K562 (cell line): ENCODE results near the gene CCDC78. TPM values are rescaled to one million over a fixed set of nuclear protein-coding genes. Genes with fewer than 3 reads are reported as not detected.

ENCODE experiments used
- ATAC-seq: fragments of 200-7000 bp; cut with Tn5 transposase; 3 replicates; pipeline ENCODE4 v1.9.1; 2020; ENCODE audit warnings: moderate library complexity
- BruUV-seq: library from RNA; stranded (reverse); fragments of 400-500 nt; replicated peaks from 2 replicates; lab custom pipeline; 2021; lab: Mats Ljungman, UMichigan
- CTCF ChIA-PET: fragments of 300-600 bp; formaldehyde crosslinking; extraction: SDS; loops from one replicate; lab custom pipeline; 2021; ENCODE audit warnings: low intra/inter-chr PET ratio; lab: Yijun Ruan, JAX
- POLR2A ChIA-PET: fragments of 300-600, 350-650 bp; sonication (Branson Sonifier 250); formaldehyde crosslinking; extraction: SDS; loops from one replicate; lab custom pipeline; 2021; ENCODE audit warnings: antibody characterized with exemption, inconsistent platforms; lab: Yijun Ruan, JAX
- DNase-seq, 4 experiments: peaks; one replicate each; pipeline versions ENCODE4 v3.0.0 to v3.0.0-alpha.2; 2011 to 2018; ENCODE audit warnings: low spot score in 3 of 4, mixed read lengths in 3 of 4; ENCODE audit errors: extremely low read depth in 1 of 4
- FAIRE-seq: peaks from 2 replicates; lab custom pipeline; 2011; peaks lifted over from hg19 to GRCh38; lab: Jason Lieb, UNC
- H2AFZ ChIP-seq: 2 replicates; pipeline ENCODE4 v1.6.0; 2011; ENCODE audit warnings: low read depth, low read length, control low read depth, inconsistent platforms
- H3K27ac ChIP-seq: fragments of 200-600 bp; 3 replicates; pipeline ENCODE4 v1.8.0; 2011; ENCODE audit warnings: low read depth, mild to moderate bottlenecking, control low read depth, inconsistent platforms, low read length, moderate library complexity, mixed read lengths; ENCODE audit errors: extremely low read depth
- H3K27me3 ChIP-seq, 2 experiments: fragments of 300-600 bp in 1 of 2; 2 replicates in 1 of 2; 3 replicates in 1 of 2; pipeline versions ENCODE4 v1.6.0 to v1.8.0; 2011; ENCODE audit warnings: inconsistent platforms in 2 of 2, low read length in 2 of 2, mild to moderate bottlenecking in 1 of 2, mixed read lengths in 1 of 2, moderate library complexity in 1 of 2; ENCODE audit not compliant: control insufficient read depth in 2 of 2, insufficient read depth in 2 of 2
- H3K36me3 ChIP-seq: fragments of 300-600 bp; 3 replicates; pipeline ENCODE4 v1.8.0; 2011; ENCODE audit warnings: mild to moderate bottlenecking, low read length, inconsistent platforms; ENCODE audit not compliant: control insufficient read depth, insufficient read depth
- H3K4me1 ChIP-seq, 2 experiments: fragments of 200-600 bp in 1 of 2; replicated peaks in 1 of 2; 2 replicates in 1 of 2; 3 replicates in 1 of 2; pipeline versions ENCODE4 v1.5.1 to v1.8.0; 2011; ENCODE audit warnings: inconsistent platforms in 2 of 2, low read length in 2 of 2, mild to moderate bottlenecking in 1 of 2, mixed read lengths in 1 of 2, moderate library complexity in 1 of 2; ENCODE audit not compliant: control insufficient read depth in 2 of 2, insufficient read depth in 2 of 2
- H3K4me2 ChIP-seq: 2 replicates; pipeline ENCODE4 v1.6.1; 2011; ENCODE audit warnings: low read length, control low read depth, inconsistent platforms, mixed read lengths; ENCODE audit not compliant: insufficient read depth
- H3K4me3 ChIP-seq: fragments of 200-600 bp; sonication (generic), shearing (Covaris generic); 2 replicates; pipeline ENCODE4 v1.5.1; 2016; ENCODE audit warnings: control low read depth, inconsistent platforms
- H3K79me2 ChIP-seq: fragments of 200-600 bp; 3 replicates; pipeline ENCODE4 v1.8.0; 2011; ENCODE audit warnings: low read length, inconsistent platforms; ENCODE audit not compliant: control insufficient read depth, insufficient read depth
- H3K9ac ChIP-seq, 2 experiments: 2 replicates each; pipeline versions ENCODE4 v1.6.0 to v1.6.1; 2011; ENCODE audit warnings: low read depth in 2 of 2, low read length in 2 of 2, control low read depth in 1 of 2, inconsistent platforms in 1 of 2, mild to moderate bottlenecking in 1 of 2, mixed read lengths in 1 of 2; ENCODE audit not compliant: insufficient read depth in 1 of 2
- H3K9me1 ChIP-seq: one replicate; pipeline ENCODE4 v1.6.0; 2011; ENCODE audit warnings: inconsistent platforms, mild to moderate bottlenecking, low read length, moderate library complexity; ENCODE audit not compliant: control insufficient read depth, insufficient read depth
- H3K9me3 ChIP-seq: replicated peaks from 2 replicates; pipeline ENCODE4 v1.5.1; 2011; ENCODE audit warnings: low read depth, low read length, inconsistent platforms; ENCODE audit not compliant: control insufficient read depth, insufficient read depth
- H4K20me1 ChIP-seq: replicated peaks from 2 replicates; pipeline ENCODE4 v1.6.1; 2011; ENCODE audit warnings: low read length, inconsistent platforms, mixed read lengths; ENCODE audit not compliant: control insufficient read depth, insufficient read depth
- CLOCK ChIP-seq: fragments of 250-450 bp; sonication (Bioruptor Pico); IDR thresholded peaks from 2 replicates; pipeline ENCODE4 v1.4.0; 2020; ENCODE audit warnings: mild to moderate bottlenecking, moderate library complexity, borderline replicate concordance
- MAX ChIP-seq: sonication (generic); formaldehyde crosslinking; IDR thresholded peaks from 2 replicates; pipeline ENCODE4 v1.9.0; 2022; ENCODE audit warnings: mild to moderate bottlenecking, missing genetic modification reagents
- NFE2L1 ChIP-seq: fragments of 450-650 bp; IDR thresholded peaks from 2 replicates; pipeline ENCODE4 v1.6.1; 2016; ENCODE audit warnings: missing genetic modification characterization, low read depth, mild to moderate bottlenecking, missing compliant biosample characterization, moderate library complexity, borderline replicate concordance
- ZNF24 ChIP-seq: fragments of 450-650 bp; IDR thresholded peaks from 2 replicates; pipeline ENCODE4 v1.6.1; 2016
- WGBS: fragments of 100-300 bp; shearing (Covaris generic); methylation state at CpG from one replicate; pipeline ENCODE4 v1.1.6; 2016; ENCODE audit warnings: low coverage, mixed read lengths; ENCODE audit not compliant: insufficient coverage; ENCODE audit errors: missing lambda C conversion rate; 5-methylcytosine and 5-hydroxymethylcytosine counted together
- in situ Hi-C: fragments of 300-500 bp; cut with MboI; formaldehyde crosslinking; loops from 4 replicates; pipeline ENCODE4 v1.15.0; 2018; ENCODE audit warnings: inconsistent platforms, mixed read lengths
- intact Hi-C: fragments of 100-400 bp; cut with micrococcal nuclease; formaldehyde crosslinking; loops from 2 replicates; pipeline ENCODE4 v1.14.2; 2022
- polyA plus RNA-seq, 8 experiments: library from polyadenylated mRNA; depleted of rRNA in 4 of 8; stranded (reverse) in 5 of 8; unstranded in 3 of 8; fragments of >200 nt; fragmentation: Nextera tagmentation in 2 of 8; fragmentation: Illumina TruSeq in 1 of 8; extraction: Ambion mirVana in 2 of 8; extraction: Trizol in 1 of 8; gene quantifications; 2 replicates each; pipeline versions ENCODE4 v1.2.1 to v1.2.3, GENCODE V29; 2011 to 2014; ENCODE audit warnings: inconsistent platforms in 1 of 8, missing spikeins in 1 of 8
- total RNA-seq, 7 experiments: library from RNA; depleted of rRNA in 6 of 7; stranded (reverse); fragments of >200 nt in 6 of 7; fragmentation: Illumina TruSeq in 2 of 7; extraction: Trizol in 2 of 7; gene quantifications; 2 replicates each; pipeline versions ENCODE4 v1.2.1 to v1.2.3, GENCODE V29; 2011 to 2021; ENCODE audit warnings: low replicate concordance in 1 of 7

The CCDC78 gene
- total and polyA plus RNA-seq, 9 of the 15 experiments (the other 6 are each of a cell fraction or from before 2014, with no cell fraction given), result 0.24 to 17.7 (median 2.9) TPM

- Histone ChIP-seq H3K36me3 (no peaks in the 10 kb centered on the region), H3K79me2 (no peaks in the 10 kb centered on the region), H3K4me1 (peaks cover 0 to 67% of the 10 kb centered on the region in 2 experiments; a peak in 3 of 5 replicates), H3K27ac (no peak overlapping the region), H2AFZ (no peak overlapping the region), H3K9me3 (no peaks in the 10 kb centered on the region), H3K9ac (peak overlapping the region in 1 of 2 experiments; percentile 22; a peak in 1 of 4 replicates), H3K4me2 (no peak overlapping the region), H4K20me1 (peaks cover 32% of the 10 kb centered on the region), H3K27me3 (peaks cover 13 to 67% of the 10 kb centered on the region in 2 experiments; a peak in 4 of 5 replicates), H3K9me1 (peaks cover 6% of the 10 kb centered on the region), H3K4me3 (no peak overlapping the region)
- DNase-seq (no peak), FAIRE-seq (no peak), ATAC-seq (no peak)
- TF ChIP-seq NFE2L1 (tag) (no peak), MAX (CRISPR knock-in tag) (peak; percentile 29; the same call in 1 of the 2 replicates)
- CTCF ChIA-PET, result no interaction called here
- intact Hi-C loops (no loop called here), in situ Hi-C loops (no loop called here)
- 44% methylated on average over 12 of the region's 12 CpGs for WGBS
- BruUV-seq, result no TSS peak
- POLR2A ChIA-PET, result interaction anchor here (0.6 to 1.4 kb wide), 3 partner anchors 17 to 107 kb away, joined by 3 to 5 read pairs (median 3); partner anchors contain the start of genes ANTKMT and CIAO3
These were observed 22.8 kb downstream of the CCDC78 start for GRCh38 chr16:703406-703805.

GRCh38 chr16:702341-702740 is 23.9 kb downstream of the CCDC78 start:
- POLR2A ChIA-PET, result interaction anchor here (0.8 kb wide), 1 partner anchor 13 kb away, joined by 3 read pairs; no protein-coding TSS in a partner anchor
- ATAC-seq, result no peak

More at GRCh38 chr16:702341-702740, 23.9 kb downstream of the CCDC78 start:
- H3K9ac ChIP-seq, result no peak overlapping the region
- WGBS, result 18% methylated on average over 19 of the region's 19 CpGs
- BruUV-seq, result no TSS peak
- H3K9me1 ChIP-seq, result peaks cover 6% of the 10 kb centered on the region
- CTCF ChIA-PET, result no interaction called here
- FAIRE-seq, result peak; percentile 32
- H3K9me3 ChIP-seq, result no peaks in the 10 kb centered on the region
- TF ChIP-seq ZNF24, result peak; percentile 91
- TF ChIP-seq CLOCK (CRISPR knock-in tag), result no peak
- TF ChIP-seq, all 486 proteins: peak for 1
- no peaks in the 10 kb centered on the region for H3K79me2 ChIP-seq
- H3K27me3 ChIP-seq, result peaks cover 15 to 67% of the 10 kb centered on the region in 2 experiments; a peak in 4 of 5 replicates
- H3K36me3 ChIP-seq, result no peaks in the 10 kb centered on the region
- in situ Hi-C loops (no loop called here), intact Hi-C loops (no loop called here)
- no peak for DNase-seq
- peaks cover 28% of the 10 kb centered on the region for H4K20me1 ChIP-seq
- H3K4me2 ChIP-seq, result no peak overlapping the region
- no peak overlapping the region for H3K4me3 ChIP-seq
- no peak overlapping the region for H2AFZ ChIP-seq
- peaks cover 0 to 66% of the 10 kb centered on the region in 2 experiments; a peak in 3 of 5 replicates for H3K4me1 ChIP-seq
- H3K27ac ChIP-seq, result no peak overlapping the region
